Activated CD8-positive, alpha-beta memory T cell treated with anti-CD3 and anti-CD28 coated beads for 1 hour (primary cell): ENCODE results near the gene PLEKHD1.
"Not testable (repeated sequence)": the region's sequence is repeated elsewhere in the genome, so short reads cannot be mapped to it uniquely, and the experiment has no call there.

ENCODE experiments used
- DNase-seq, 2 donors: peaks; one replicate each; pipeline ENCODE4 v3.0.0-alpha.2; 2020; ENCODE audit warnings: low read depth in 1 of 2; ENCODE audit errors: extremely low read depth in 1 of 2

Gene PLEKHD1

DNA sequence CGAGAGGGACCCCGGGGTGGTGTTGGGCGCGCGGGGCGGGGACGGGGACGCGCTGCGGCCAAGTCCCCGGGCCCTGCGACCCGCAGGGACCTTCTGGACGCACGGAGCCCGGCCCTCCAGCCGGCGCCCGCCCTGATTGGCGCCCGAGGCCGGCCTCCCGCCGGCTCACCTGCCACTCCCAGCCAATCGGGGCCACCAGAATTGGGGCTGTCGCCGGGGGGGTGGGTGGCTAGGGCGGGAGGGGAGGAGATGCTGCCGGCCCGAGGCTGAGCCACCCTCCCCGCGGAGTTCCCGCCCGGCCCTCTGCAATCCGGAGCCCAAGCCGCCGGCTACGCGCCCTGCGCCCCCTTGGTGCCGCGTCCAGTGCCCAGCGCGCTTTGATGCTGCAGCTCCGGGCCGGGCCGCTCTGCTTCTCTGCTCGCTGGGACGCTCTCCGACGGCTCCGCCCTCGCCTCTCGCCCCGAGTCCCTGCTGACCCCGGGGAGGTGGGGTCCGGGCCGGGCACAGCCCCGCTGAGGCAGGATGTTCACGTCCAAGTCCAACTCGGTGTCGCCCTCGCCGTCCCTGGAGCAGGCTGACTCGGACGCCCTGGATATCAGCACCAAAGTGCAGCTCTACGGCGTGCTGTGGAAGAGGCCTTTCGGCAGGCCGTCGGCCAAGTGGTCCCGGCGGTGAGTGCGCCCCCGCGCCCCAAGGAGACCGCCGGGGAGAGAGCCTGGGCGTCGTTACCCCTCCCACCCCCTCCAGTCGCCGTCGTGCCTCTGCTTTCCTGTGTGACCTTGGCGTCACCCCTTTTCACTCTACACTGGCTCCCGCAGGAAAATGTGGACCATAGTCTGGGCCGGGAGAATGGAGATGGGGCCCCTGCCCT lies at the start of gene PLEKHD1:
Gene PLEKHD1, plus strand, starts transcription at position 285 of the 871 bp plus-strand sequence. Its CDS starts 238 bp downstream, at position 523.
- no peak for DNase-seq

DNA sequence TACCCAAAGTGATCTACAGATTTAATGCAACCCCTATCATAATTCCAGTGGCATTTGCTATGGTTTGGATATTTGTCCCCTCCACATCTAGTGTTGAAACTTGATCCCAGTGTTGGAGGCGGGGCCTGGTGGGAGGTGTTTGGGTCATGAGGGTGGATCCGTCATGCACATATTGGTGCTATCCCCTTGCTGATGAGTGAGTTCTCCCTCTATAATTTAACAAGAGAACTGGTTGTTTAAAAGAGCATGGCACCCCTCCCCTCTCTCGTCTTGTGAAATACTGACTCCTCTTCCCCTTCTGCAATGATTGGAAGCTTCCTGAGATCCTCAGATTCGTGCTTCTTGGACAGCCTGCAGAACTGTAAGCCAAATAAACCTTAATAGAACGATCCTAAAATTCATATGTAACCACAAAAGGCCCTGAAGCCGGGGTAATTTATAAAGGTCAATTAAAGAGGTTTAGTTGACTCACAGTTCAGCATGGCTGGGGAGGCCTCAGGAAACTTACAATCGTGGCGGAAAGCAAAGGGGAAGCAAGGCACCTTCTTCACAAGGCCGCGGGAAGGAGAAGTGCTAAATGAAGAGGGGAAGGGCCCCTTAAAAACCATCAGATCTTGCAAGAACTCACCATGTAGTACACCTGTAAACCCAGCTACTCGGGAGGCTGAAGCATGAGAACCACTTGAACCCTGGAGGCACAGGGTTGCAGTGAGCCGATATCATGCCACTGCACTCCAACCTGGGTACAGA lies 44.8 kb upstream of the PLEKHD1 start:
- no peak for DNase-seq

GRCh38 chr14:69441948-69442347 lies 42.6 kb upstream of the PLEKHD1 start:
- DNase-seq: no peak

DNA sequence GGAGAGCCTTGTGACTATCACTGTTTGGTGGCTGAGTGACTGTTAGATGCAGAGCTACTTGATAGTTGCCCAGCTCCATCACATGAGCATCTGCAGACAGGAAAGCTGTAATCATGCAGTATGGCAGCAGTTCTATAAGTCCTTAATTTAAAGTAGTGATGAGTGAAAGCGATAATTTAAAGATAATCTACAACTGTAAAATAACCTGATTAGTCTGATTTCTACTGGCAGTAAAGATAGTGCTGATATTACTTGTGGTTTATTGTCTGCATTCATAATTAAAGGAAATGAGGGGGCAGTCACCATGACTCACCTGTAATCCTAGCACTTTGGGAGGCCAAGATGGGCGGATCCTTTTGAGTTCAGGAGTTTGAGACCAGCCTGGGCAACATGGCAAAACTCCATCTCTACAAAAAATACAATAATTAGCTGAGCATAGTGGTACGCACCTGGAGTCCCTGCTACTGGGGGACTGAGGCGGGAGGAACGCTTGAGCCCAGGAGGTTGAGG lies 41.2 kb upstream of the PLEKHD1 start:
- no peak for DNase-seq

DNA sequence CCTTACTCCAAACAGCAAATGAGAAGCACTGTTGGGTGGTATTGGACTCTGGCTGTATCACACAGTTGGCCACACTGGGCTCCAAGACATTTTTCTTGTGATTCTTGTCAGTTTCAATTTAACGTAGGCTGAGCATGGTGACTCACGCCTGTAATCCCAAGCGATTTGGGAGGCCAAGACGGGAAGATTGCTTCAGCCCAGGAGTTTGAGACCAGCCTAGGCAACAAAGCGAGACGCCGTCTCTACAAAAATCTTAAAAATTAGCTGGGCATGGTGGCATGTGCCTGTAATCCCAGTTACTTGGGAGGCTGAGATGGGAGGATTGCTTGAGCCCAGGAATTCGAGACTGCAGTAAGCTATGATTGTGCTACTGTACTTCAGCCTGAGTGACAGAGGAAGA lies 35.3 kb upstream of the PLEKHD1 start:
- DNase-seq: no peak

GRCh38 chr14:69451941-69452340 lies 32.6 kb upstream of the PLEKHD1 start:
- DNase-seq: no peak

DNA sequence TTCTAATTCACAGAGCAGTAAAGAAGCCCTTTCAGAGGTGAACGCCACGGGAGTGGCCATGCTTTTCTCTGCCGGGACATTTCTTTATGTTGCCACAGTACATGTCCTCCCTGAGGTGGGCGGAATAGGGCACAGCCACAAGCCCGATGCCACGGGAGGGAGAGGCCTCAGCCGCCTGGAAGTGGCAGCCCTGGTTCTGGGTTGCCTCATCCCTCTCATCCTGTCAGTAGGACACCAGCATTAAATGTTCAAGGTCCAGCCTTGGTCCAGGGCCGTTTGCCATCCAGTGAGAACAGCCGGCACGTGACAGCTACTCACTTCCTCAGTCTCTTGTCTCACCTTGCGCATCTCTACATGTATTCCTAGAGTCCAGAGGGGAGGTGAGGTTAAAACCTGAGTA lies 26.2 kb upstream of the PLEKHD1 start:
- DNase-seq: no peak

GRCh38 chr14:69459122-69459521 lies 25.4 kb upstream of the PLEKHD1 start:
- no peak for DNase-seq

- peak; percentile 8 to 11 for DNase-seq
Measured at GRCh38 chr14:69460093-69460701, 24.3 kb upstream of the PLEKHD1 start.

- no peak for DNase-seq
Measured at GRCh38 chr14:69464379-69464778, 20.1 kb upstream of the PLEKHD1 start.

DNA sequence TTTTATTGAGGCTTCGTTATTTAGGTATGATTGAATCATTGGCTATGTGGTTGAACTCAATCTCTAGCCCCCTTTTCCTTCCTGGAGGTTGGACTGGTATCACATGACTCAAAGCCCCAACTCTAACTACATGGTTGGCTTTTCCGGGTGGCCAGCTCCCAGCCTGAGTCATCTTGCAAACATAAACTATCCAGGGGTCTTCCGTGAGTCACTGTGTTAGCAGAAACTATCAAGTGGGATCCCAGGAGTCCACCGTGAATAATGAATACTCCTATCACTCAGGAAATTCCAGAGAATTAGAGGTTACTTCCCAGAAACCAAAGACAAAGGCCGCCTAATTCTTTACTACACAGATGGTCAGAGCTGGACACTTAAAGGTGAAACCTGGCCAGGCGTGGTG lies 19.7 kb upstream of the PLEKHD1 start:
- no peak for DNase-seq

DNA sequence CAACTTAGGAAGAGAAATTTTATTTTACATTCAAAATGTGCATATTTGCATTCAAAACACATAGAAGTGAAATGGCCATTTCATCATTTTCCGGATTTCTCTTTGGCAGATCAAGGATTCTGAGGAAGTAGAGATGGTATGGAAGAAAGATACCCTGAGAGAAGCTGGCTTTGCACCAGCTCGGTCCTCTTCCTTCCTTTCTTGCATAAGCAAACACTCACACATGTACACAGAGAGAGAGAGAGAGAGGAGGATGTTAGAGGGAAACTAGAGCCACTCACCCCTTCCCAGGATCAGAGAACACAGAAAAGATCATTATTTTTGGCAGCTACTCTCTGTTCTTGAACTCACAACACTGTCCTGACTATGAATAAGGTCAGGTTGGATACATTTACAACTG lies 15.6 kb upstream of the PLEKHD1 start:
- no peak for DNase-seq

DNA sequence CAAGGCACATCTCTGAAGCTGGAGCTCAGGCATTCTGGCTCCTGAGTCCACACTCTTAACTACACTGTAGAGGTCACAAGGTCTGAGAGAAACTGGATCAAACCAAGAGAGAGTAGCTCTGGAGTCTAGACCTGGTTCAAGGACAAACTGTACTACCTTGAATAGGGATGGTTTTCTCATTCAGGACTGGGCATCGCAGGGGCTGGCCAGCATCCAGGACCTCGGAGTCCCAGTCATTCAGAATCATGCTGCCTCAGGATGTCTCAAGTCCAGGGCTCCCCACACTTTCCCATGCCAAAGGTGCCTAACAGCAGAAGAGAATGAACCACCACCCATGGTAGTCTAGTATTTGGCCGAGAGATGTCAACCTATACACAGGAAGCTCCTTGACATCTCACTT lies 13.1 kb upstream of the PLEKHD1 start:
- DNase-seq: no peak

- DNase-seq: no peak
Measured at GRCh38 chr14:69471916-69472315, 12.6 kb upstream of the PLEKHD1 start.

GRCh38 chr14:69473260-69473659 lies 11.3 kb upstream of the PLEKHD1 start:
- DNase-seq: no peak

GRCh38 chr14:69473946-69474345 lies 10.6 kb upstream of the PLEKHD1 start:
- DNase-seq: no peak

DNA sequence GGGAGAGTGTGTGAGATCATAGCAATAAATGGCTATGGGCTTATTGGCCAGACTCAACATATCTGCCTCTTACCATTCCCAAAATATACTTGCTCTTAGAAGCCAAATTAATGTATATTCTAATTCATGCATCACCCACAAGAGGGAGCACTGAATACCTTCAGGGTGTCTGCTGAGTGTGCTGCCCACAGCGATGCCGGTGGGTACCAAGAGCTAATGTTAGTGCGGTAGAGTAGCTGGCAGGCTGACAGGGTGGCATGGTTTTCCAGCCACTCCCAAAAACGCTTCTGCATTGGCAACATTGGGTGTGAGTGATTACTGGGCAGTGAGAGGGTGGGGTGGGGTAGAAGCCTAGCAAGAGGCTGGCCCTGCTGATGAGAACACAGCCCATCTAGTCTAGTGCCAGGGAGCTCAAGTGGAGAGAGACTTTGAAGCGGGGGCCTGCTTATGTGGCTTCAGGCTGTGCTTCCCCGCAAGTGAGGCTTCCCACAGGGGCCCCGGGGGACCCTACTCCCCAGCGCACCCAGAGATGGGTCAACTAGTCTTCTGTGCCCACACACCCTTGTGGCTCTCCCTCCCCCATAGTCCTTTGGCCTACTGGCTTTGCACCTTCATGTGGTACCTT lies 9.2 kb upstream of the PLEKHD1 start:
- no peak for DNase-seq

DNA sequence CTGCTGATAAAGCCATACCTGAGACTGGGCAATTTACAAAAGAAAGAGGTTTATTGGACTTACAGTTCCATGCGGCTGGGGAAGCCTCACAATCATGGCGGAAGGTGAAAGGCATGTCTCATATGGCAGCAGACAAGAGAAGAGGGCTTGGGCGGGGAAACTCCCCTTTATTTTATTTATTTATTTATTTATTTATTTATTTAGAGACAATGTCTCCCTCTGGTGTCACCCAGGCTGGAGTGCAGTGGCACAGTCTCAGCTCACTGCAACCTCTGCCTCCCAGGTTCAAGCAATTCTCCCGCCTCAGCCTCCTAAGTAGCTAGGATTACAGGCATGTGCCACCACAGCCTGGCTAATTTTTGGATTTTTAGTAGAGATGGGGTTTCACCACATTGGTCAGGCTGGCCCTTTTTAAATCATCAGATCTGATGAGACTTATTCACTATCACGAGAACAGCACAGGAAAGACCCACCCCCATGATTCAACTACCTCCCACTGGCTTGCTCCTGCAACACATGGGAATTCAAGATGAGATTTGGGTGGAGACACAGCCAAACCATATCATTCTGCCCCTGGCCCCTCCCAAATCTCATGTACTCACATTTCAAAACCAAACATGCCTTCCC lies 7.6 kb upstream of the PLEKHD1 start:
- DNase-seq: not testable (repeated sequence)

GRCh38 chr14:69478055-69478454 lies 6.5 kb upstream of the PLEKHD1 start:
- DNase-seq: not testable (repeated sequence)

DNA sequence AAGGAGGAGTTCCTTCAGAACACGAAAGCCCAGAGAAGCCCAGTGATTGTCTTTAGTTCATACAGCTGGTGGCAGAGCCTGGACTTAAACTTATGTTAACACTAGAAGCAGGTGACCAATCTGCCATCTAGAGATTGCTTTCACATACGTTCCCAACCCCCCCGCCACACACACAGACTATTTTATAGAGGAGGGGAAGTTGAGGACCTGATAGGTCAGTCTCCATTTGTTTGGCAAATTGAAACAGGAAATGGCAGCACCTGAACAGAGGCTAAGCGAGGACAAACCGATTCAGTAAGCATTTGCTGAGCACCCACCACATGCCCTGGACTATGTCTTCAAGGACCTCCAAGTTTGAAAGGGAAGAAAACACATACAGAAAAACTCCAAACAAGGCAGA lies 4.8 kb upstream of the PLEKHD1 start:
- DNase-seq: no peak

- DNase-seq: no peak
Measured at GRCh38 chr14:69480136-69480535, 4.4 kb upstream of the PLEKHD1 start.
